ENCODE results near the gene ESCO1.

GRCh38 chr18:21534327-21534726, 66.2 kb downstream of the ESCO1 start:
- TF ChIP-seq CTCF (IDR thresholded peaks at IDR 0.05) (no peak), POLR2A (IDR thresholded peaks at IDR 0.05) (no peak)

Data from adrenal gland (tissue), 5 donors.